ENCODE data around the gene NUBPL.

DNA sequence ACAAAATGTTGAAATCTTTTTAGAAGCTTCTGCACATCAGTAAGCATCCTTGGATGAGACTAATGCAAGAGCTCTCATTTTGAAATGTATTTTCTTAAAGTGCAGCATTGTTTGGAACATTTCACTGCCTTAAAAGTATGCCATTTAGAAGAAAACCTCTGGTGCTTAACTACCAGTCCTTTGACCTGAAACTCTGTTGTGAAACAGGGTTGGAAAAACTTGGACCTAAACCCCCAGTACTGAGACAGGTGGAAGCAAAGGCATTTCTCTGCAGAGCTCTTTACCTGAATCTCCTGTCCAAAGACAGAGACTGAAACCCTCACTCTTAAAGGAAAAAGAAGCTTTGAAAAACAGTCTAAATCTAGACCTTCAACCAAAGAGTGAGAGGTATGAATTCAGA, 207.2 kb downstream of the NUBPL start:
- TF ChIP-seq, protein P1, sequence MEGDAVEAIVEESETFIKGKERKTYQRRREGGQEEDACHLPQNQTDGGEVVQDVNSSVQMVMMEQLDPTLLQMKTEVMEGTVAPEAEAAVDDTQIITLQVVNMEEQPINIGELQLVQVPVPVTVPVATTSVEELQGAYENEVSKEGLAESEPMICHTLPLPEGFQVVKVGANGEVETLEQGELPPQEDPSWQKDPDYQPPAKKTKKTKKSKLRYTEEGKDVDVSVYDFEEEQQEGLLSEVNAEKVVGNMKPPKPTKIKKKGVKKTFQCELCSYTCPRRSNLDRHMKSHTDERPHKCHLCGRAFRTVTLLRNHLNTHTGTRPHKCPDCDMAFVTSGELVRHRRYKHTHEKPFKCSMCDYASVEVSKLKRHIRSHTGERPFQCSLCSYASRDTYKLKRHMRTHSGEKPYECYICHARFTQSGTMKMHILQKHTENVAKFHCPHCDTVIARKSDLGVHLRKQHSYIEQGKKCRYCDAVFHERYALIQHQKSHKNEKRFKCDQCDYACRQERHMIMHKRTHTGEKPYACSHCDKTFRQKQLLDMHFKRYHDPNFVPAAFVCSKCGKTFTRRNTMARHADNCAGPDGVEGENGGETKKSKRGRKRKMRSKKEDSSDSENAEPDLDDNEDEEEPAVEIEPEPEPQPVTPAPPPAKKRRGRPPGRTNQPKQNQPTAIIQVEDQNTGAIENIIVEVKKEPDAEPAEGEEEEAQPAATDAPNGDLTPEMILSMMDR (IDR thresholded peaks at IDR 0.05), result no peak
- TF ChIP-seq POLR2A (IDR thresholded peaks at IDR 0.05), result no peak

Data from Peyer's patch (tissue), 4 donors.